K562 (cell line): Measurements from ENCODE around the gene RPL39L. TPM values are rescaled to one million over a fixed set of nuclear protein-coding genes. Genes with fewer than 3 reads are reported as not detected.

Experiments
- ATAC-seq: fragments of 200-7000 bp; cut with Tn5 transposase; 3 replicates; pipeline ENCODE4 v1.9.1; 2020; ENCODE audit warnings: moderate library complexity
- BruUV-seq: library from RNA; stranded (reverse); fragments of 400-500 nt; replicated peaks from 2 replicates; lab custom pipeline; 2021; lab: Mats Ljungman, UMichigan
- CTCF ChIA-PET: fragments of 300-600 bp; formaldehyde crosslinking; extraction: SDS; loops from one replicate; lab custom pipeline; 2021; ENCODE audit warnings: low intra/inter-chr PET ratio; lab: Yijun Ruan, JAX
- POLR2A ChIA-PET: fragments of 300-600, 350-650 bp; sonication (Branson Sonifier 250); formaldehyde crosslinking; extraction: SDS; loops from one replicate; lab custom pipeline; 2021; ENCODE audit warnings: antibody characterized with exemption, inconsistent platforms; lab: Yijun Ruan, JAX
- DNase-seq, 4 experiments: peaks; one replicate each; pipeline versions ENCODE4 v3.0.0 to v3.0.0-alpha.2; 2011 to 2018; ENCODE audit warnings: low spot score in 3 of 4, mixed read lengths in 3 of 4; ENCODE audit errors: extremely low read depth in 1 of 4
- FAIRE-seq: peaks from 2 replicates; lab custom pipeline; 2011; peaks lifted over from hg19 to GRCh38; lab: Jason Lieb, UNC
- H2AFZ ChIP-seq: 2 replicates; pipeline ENCODE4 v1.6.0; 2011; ENCODE audit warnings: low read depth, low read length, control low read depth, inconsistent platforms
- H3K27ac ChIP-seq: fragments of 200-600 bp; 3 replicates; pipeline ENCODE4 v1.8.0; 2011; ENCODE audit warnings: low read depth, mild to moderate bottlenecking, control low read depth, inconsistent platforms, low read length, moderate library complexity, mixed read lengths; ENCODE audit errors: extremely low read depth
- H3K27me3 ChIP-seq, 2 experiments: fragments of 300-600 bp in 1 of 2; 2 replicates in 1 of 2; 3 replicates in 1 of 2; pipeline versions ENCODE4 v1.6.0 to v1.8.0; 2011; ENCODE audit warnings: inconsistent platforms in 2 of 2, low read length in 2 of 2, mild to moderate bottlenecking in 1 of 2, mixed read lengths in 1 of 2, moderate library complexity in 1 of 2; ENCODE audit not compliant: control insufficient read depth in 2 of 2, insufficient read depth in 2 of 2
- H3K36me3 ChIP-seq: fragments of 300-600 bp; 3 replicates; pipeline ENCODE4 v1.8.0; 2011; ENCODE audit warnings: mild to moderate bottlenecking, low read length, inconsistent platforms; ENCODE audit not compliant: control insufficient read depth, insufficient read depth
- H3K4me1 ChIP-seq, 2 experiments: fragments of 200-600 bp in 1 of 2; replicated peaks in 1 of 2; 2 replicates in 1 of 2; 3 replicates in 1 of 2; pipeline versions ENCODE4 v1.5.1 to v1.8.0; 2011; ENCODE audit warnings: inconsistent platforms in 2 of 2, low read length in 2 of 2, mild to moderate bottlenecking in 1 of 2, mixed read lengths in 1 of 2, moderate library complexity in 1 of 2; ENCODE audit not compliant: control insufficient read depth in 2 of 2, insufficient read depth in 2 of 2
- H3K4me2 ChIP-seq: 2 replicates; pipeline ENCODE4 v1.6.1; 2011; ENCODE audit warnings: low read length, control low read depth, inconsistent platforms, mixed read lengths; ENCODE audit not compliant: insufficient read depth
- H3K4me3 ChIP-seq: fragments of 200-600 bp; sonication (generic), shearing (Covaris generic); 2 replicates; pipeline ENCODE4 v1.5.1; 2016; ENCODE audit warnings: control low read depth, inconsistent platforms
- H3K79me2 ChIP-seq: fragments of 200-600 bp; 3 replicates; pipeline ENCODE4 v1.8.0; 2011; ENCODE audit warnings: low read length, inconsistent platforms; ENCODE audit not compliant: control insufficient read depth, insufficient read depth
- H3K9ac ChIP-seq, 2 experiments: 2 replicates each; pipeline versions ENCODE4 v1.6.0 to v1.6.1; 2011; ENCODE audit warnings: low read depth in 2 of 2, low read length in 2 of 2, control low read depth in 1 of 2, inconsistent platforms in 1 of 2, mild to moderate bottlenecking in 1 of 2, mixed read lengths in 1 of 2; ENCODE audit not compliant: insufficient read depth in 1 of 2
- H3K9me1 ChIP-seq: one replicate; pipeline ENCODE4 v1.6.0; 2011; ENCODE audit warnings: inconsistent platforms, mild to moderate bottlenecking, low read length, moderate library complexity; ENCODE audit not compliant: control insufficient read depth, insufficient read depth
- H3K9me3 ChIP-seq: replicated peaks from 2 replicates; pipeline ENCODE4 v1.5.1; 2011; ENCODE audit warnings: low read depth, low read length, inconsistent platforms; ENCODE audit not compliant: control insufficient read depth, insufficient read depth
- H4K20me1 ChIP-seq: replicated peaks from 2 replicates; pipeline ENCODE4 v1.6.1; 2011; ENCODE audit warnings: low read length, inconsistent platforms, mixed read lengths; ENCODE audit not compliant: control insufficient read depth, insufficient read depth
- HDAC8 ChIP-seq: fragments of 450-650 bp; IDR thresholded peaks from 2 replicates; pipeline ENCODE4 v1.6.1; 2016; ENCODE audit warnings: mild to moderate bottlenecking, missing genetic modification characterization, moderate library complexity, missing compliant biosample characterization
- MIER1 ChIP-seq: fragments of 450-650 bp; IDR thresholded peaks from 2 replicates; pipeline ENCODE4 v1.6.1; 2016; ENCODE audit warnings: antibody characterized with exemption, mild to moderate bottlenecking, low read depth
- ZKSCAN8 ChIP-seq: fragments of 200-800 bp; sonication (Bioruptor generic); IDR thresholded peaks from 2 replicates; pipeline ENCODE4 v1.6.1; 2016; ENCODE audit warnings: missing genetic modification characterization, missing compliant biosample characterization
- ZNF184 ChIP-seq: sonication (generic); formaldehyde crosslinking; IDR thresholded peaks from 2 replicates; pipeline ENCODE4 v1.5.0; 2020; ENCODE audit warnings: missing genetic modification reagents
- ZNF586 ChIP-seq: fragments of 450-650 bp; formaldehyde crosslinking; conservative IDR thresholded peaks from 2 replicates; pipeline ENCODE4 v1.4.0; 2020; ENCODE audit warnings: mild to moderate bottlenecking, moderate library complexity
- WGBS: fragments of 100-300 bp; shearing (Covaris generic); methylation state at CpG from one replicate; pipeline ENCODE4 v1.1.6; 2016; ENCODE audit warnings: low coverage, mixed read lengths; ENCODE audit not compliant: insufficient coverage; ENCODE audit errors: missing lambda C conversion rate; 5-methylcytosine and 5-hydroxymethylcytosine counted together
- in situ Hi-C: fragments of 300-500 bp; cut with MboI; formaldehyde crosslinking; loops from 4 replicates; pipeline ENCODE4 v1.15.0; 2018; ENCODE audit warnings: inconsistent platforms, mixed read lengths
- intact Hi-C: fragments of 100-400 bp; cut with micrococcal nuclease; formaldehyde crosslinking; loops from 2 replicates; pipeline ENCODE4 v1.14.2; 2022
- polyA plus RNA-seq, 8 experiments: library from polyadenylated mRNA; depleted of rRNA in 4 of 8; stranded (reverse) in 5 of 8; unstranded in 3 of 8; fragments of >200 nt; fragmentation: Nextera tagmentation in 2 of 8; fragmentation: Illumina TruSeq in 1 of 8; extraction: Ambion mirVana in 2 of 8; extraction: Trizol in 1 of 8; gene quantifications; 2 replicates each; pipeline versions ENCODE4 v1.2.1 to v1.2.3, GENCODE V29; 2011 to 2014; ENCODE audit warnings: inconsistent platforms in 1 of 8, missing spikeins in 1 of 8
- total RNA-seq, 7 experiments: library from RNA; depleted of rRNA in 6 of 7; stranded (reverse); fragments of >200 nt in 6 of 7; fragmentation: Illumina TruSeq in 2 of 7; extraction: Trizol in 2 of 7; gene quantifications; 2 replicates each; pipeline versions ENCODE4 v1.2.1 to v1.2.3, GENCODE V29; 2011 to 2021; ENCODE audit warnings: low replicate concordance in 1 of 7
- TF ChIP-seq, protein P1 (sequence below): fragments of 250-450 bp; sonication (Bioruptor Pico); IDR thresholded peaks from 2 replicates; pipeline ENCODE4 v1.8.0; 2022; ENCODE audit warnings: inconsistent platforms, mild to moderate bottlenecking, moderate library complexity, borderline replicate concordance
- TF ChIP-seq, protein P2 (sequence below): conservative IDR thresholded peaks from 2 replicates; pipeline ENCODE4 v1.6.1; 2011; ENCODE audit warnings: low read depth, mild to moderate bottlenecking, low read length; ENCODE audit not compliant: control insufficient read depth
- TF ChIP-seq, protein P3 (sequence below): fragments of 450-650 bp; IDR thresholded peaks from 2 replicates; pipeline ENCODE4 v1.6.1; 2017; ENCODE audit warnings: antibody characterized with exemption, mild to moderate bottlenecking

The RPL39L gene
- total and polyA plus RNA-seq, 9 of the 15 experiments (the other 6 are each of a cell fraction or from before 2014, with no cell fraction given) = 15.0 to 122 (median 45.5) TPM

DNA sequence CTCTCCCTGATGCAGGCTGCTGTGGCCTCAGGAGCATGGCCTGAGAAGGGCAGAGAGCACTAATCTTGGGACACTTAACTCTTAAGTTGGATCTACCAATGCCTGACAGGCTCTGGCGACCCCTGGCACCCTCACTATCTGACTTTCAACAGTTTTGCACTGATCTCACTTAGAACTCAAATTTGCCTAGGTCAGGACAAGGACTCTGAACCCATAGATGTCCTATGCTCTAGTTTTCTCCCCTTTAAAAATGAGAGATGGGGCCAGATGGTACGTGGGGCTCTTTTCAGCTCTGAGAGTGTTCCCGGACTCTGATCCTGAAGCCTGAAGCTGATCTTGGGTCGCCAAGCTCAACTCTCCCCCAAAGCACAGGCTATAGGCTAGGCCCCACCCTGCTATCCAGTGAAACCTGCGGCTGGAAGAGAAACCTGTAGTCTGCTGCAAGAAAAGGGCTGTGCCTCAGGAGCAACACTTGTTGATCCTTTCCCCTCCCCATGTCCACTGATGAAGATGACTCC lies 65.7 kb downstream of the RPL39L start:
- ChIA-PET CTCF (no interaction called here), POLR2A (interaction anchor here (0.6 to 1.2 kb wide), 2 partner anchors 192 to 460 kb away, joined by 3 read pairs; no protein-coding TSS in a partner anchor)
- Histone ChIP-seq H3K27me3 (no peaks in the 10 kb centered on the region), H3K27ac (no peak overlapping the region), H4K20me1 (0 out of 2 replicates have a peak, but pooled peaks cover 1% of the 10 kb centered on the region), H3K36me3 (peaks cover 80% of the 10 kb centered on the region), H2AFZ (no peak overlapping the region), H3K4me1 (peaks cover 3 to 8% of the 10 kb centered on the region in 2 experiments; a peak in 4 of 5 replicates), H3K9ac (no peak overlapping the region), H3K4me2 (no peak overlapping the region), H3K9me3 (no peaks in the 10 kb centered on the region), H3K9me1 (peaks cover 3% of the 10 kb centered on the region), H3K79me2 (no peaks in the 10 kb centered on the region), H3K4me3 (no peak overlapping the region)
- no peak for DNase-seq
- in situ Hi-C loops (no loop called here), intact Hi-C loops (no loop called here)
- TF ChIP-seq ZNF586 (CRISPR knock-in tag) (no peak), MIER1 (no peak), ZKSCAN8 (no peak), ZNF184 (CRISPR knock-in tag) (no peak), HDAC8 (tag) (no peak)
- TF ChIP-seq, protein P1, sequence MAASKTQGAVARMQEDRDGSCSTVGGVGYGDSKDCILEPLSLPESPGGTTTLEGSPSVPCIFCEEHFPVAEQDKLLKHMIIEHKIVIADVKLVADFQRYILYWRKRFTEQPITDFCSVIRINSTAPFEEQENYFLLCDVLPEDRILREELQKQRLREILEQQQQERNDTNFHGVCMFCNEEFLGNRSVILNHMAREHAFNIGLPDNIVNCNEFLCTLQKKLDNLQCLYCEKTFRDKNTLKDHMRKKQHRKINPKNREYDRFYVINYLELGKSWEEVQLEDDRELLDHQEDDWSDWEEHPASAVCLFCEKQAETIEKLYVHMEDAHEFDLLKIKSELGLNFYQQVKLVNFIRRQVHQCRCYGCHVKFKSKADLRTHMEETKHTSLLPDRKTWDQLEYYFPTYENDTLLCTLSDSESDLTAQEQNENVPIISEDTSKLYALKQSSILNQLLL = no peak
- TF ChIP-seq, protein P2, sequence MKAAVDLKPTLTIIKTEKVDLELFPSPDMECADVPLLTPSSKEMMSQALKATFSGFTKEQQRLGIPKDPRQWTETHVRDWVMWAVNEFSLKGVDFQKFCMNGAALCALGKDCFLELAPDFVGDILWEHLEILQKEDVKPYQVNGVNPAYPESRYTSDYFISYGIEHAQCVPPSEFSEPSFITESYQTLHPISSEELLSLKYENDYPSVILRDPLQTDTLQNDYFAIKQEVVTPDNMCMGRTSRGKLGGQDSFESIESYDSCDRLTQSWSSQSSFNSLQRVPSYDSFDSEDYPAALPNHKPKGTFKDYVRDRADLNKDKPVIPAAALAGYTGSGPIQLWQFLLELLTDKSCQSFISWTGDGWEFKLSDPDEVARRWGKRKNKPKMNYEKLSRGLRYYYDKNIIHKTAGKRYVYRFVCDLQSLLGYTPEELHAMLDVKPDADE = no peak
- TF ChIP-seq, protein P3, sequence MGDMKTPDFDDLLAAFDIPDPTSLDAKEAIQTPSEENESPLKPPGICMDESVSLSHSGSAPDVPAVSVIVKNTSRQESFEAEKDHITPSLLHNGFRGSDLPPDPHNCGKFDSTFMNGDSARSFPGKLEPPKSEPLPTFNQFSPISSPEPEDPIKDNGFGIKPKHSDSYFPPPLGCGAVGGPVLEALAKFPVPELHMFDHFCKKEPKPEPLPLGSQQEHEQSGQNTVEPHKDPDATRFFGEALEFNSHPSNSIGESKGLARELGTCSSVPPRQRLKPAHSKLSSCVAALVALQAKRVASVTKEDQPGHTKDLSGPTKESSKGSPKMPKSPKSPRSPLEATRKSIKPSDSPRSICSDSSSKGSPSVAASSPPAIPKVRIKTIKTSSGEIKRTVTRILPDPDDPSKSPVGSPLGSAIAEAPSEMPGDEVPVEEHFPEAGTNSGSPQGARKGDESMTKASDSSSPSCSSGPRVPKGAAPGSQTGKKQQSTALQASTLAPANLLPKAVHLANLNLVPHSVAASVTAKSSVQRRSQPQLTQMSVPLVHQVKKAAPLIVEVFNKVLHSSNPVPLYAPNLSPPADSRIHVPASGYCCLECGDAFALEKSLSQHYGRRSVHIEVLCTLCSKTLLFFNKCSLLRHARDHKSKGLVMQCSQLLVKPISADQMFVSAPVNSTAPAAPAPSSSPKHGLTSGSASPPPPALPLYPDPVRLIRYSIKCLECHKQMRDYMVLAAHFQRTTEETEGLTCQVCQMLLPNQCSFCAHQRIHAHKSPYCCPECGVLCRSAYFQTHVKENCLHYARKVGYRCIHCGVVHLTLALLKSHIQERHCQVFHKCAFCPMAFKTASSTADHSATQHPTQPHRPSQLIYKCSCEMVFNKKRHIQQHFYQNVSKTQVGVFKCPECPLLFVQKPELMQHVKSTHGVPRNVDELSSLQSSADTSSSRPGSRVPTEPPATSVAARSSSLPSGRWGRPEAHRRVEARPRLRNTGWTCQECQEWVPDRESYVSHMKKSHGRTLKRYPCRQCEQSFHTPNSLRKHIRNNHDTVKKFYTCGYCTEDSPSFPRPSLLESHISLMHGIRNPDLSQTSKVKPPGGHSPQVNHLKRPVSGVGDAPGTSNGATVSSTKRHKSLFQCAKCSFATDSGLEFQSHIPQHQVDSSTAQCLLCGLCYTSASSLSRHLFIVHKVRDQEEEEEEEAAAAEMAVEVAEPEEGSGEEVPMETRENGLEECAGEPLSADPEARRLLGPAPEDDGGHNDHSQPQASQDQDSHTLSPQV = no peak
- FAIRE-seq = no peak
- BruUV-seq = no TSS peak
- no peak for ATAC-seq
- 89% methylated on average over 5 of the region's 5 CpGs for WGBS
